ENCODE data around the gene MVB12B.
"Not testable (repeated sequence)": the region's sequence is repeated elsewhere in the genome, so short reads cannot be mapped to it uniquely, and the experiment has no call there.

MVB12B gene

DNA sequence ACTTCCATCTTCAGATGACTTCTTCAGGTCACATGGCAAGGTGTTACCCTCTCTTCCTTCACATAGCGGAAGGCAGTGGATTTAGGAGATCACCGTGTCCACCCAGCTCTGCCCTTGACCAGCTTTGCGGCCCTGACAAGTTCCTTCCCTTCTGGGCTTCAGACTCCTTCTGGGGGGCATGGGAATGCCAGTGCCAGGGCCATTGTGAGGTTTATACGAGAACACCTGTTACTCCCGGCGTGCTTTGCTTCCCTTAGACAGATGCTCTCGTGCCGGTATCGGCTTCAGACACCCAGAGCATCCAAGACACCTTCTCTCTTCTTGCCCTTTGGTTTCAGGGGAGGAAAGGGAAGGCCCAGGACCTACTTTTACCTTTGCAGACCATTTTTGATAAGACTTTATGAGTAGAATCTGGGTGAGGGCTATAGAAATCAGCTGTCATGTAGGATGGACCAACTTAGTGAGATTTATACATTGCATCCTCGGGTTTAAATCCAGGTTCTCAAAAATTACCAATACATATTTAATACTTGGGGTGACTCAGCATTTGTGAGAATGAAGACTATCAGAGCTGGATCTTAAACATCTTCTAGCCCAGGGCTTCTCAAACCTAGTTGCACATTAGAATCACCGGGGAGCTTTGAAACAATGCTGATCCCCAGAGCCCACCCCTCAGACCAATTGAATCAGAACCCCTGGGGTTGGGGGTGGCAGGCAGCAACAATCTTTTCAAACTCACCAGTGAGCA, 138.2 kb downstream of the MVB12B start:
- DNase-seq, result peak in 6 of 42 donors; percentile 5 to 34 (median 16)
- intact Hi-C loops (cut with DNase I), result no loop called here

DNA sequence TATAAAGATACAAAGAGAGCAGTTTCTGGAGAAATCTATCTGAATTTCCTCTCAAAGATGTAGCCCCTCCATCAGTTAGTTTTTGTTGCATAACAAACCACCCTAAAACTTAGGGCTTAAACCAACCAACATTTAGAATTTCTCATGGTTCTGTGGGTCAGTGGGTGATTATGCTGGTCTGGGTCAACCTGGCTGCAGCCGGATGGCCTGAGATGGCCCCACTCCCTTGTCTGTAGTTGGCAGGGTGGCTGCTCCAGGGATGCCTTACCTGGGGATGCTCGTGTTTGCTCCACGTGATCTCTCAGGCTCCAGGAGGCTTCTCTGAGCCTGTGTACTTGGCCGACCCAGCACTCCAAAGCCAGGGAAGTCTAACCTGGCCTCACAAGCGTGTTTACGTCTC, 139.3 kb downstream of the MVB12B start:
- peak in 5 of 42 donors; percentile 1 to 23 (median 19) for DNase-seq
- intact Hi-C loops (cut with DNase I), result no loop called here

DNA sequence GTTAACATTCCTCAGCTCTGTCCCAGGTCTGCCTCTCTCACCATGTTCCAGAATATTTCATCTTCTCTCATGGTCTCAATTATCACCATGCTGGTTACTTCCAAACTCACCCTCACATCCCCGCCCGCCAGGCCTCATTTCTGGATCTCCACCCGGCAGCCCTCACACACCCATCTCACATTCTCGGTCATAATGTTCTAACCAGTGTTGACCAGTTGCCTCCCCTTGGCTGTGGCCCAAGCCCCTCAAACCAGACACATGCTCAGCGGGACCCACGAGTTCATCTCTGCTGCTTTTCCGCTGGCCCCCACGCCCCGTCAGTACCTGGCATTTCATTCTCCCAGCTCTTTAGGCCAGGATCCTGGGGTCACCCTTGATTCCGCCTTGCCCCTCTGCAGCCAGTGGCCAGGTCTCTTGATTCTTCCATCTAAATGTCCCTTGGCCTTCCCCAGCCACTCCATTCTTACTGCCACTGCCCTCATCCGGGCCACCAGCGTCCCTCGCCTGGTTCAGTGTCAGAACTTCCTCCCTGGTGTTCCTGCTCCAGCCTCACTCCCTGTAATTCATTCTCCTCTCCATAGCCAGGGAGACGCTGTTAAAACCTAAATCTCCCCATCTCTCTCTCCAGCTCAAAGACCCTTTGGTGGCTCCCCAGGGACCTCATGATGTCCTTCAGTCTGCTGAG, 141.7 kb downstream of the MVB12B start:
- peak in 3 of 42 donors; percentile 22 to 43 (median 26) for DNase-seq
- intact Hi-C loops (cut with DNase I), result no loop called here

DNA sequence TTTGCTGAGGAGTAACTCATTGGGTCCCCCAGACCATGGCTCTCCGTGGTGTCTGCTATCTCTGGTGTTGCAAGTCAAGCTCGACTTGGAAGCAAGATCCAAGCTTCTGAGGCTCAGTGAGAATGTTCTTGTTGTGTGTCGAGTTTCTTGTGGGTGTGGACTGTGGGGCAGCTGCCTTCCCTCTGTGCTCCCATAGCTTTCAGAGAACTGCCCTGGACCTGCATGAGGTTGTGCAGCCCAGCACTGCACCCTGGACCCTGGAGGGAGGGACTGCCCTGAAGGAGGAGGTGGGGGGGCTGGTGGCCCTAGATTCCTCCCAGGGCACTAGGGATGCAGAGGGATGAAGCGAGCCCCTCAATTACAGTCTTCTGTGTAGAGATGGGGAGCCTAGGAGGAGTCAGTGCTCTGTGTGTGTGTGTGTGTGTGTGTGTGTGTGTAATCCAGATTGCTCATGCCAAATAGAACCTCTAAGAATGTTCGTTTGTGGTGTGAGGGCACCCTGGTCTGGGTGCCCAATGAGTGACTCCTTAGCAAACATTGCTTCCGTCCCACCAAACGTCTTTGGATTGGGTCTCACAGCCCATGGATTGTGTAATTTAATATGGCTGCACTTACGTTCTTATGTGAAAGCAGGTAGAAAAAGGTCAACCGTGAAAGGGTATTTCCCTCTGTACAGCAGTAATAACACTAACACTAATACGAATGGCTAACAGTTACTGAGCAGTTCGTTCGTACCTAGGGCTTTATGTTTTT, 143.8 kb downstream of the MVB12B start:
- intact Hi-C loops (cut with DNase I), result no loop called here
- DNase-seq, result peak in 2 of 42 donors; percentile 13 to 18

DNA sequence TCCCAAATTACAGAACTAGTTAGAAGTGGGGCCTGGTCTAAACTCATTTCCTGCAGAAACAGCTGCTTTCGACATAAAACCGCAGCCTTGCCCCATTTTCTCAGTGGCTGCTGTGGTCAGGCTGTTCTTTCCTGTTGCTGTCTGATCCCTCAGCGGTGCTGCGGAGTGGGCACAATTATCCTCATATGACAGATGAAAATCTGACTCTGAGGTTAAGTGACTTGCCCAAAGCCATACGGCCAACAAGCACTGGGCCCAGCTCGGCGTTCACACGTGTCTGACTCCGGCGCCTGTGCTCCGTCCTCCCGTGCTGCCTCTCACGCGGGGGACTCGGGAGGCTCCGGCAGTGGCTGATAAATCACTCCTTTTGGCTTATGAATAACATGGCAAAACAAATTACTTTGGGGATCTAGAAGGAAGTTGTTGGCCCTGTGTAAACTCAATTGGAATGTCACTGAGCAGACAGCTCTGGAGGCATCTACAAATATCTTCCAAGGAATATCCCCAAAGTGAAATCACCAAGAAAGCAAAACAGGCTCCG, 144.5 kb downstream of the MVB12B start:
- DNase-seq, result peak in 25 of 42 donors; percentile 27 to 73 (median 47)
- intact Hi-C loops (cut with DNase I), result no loop called here

DNA sequence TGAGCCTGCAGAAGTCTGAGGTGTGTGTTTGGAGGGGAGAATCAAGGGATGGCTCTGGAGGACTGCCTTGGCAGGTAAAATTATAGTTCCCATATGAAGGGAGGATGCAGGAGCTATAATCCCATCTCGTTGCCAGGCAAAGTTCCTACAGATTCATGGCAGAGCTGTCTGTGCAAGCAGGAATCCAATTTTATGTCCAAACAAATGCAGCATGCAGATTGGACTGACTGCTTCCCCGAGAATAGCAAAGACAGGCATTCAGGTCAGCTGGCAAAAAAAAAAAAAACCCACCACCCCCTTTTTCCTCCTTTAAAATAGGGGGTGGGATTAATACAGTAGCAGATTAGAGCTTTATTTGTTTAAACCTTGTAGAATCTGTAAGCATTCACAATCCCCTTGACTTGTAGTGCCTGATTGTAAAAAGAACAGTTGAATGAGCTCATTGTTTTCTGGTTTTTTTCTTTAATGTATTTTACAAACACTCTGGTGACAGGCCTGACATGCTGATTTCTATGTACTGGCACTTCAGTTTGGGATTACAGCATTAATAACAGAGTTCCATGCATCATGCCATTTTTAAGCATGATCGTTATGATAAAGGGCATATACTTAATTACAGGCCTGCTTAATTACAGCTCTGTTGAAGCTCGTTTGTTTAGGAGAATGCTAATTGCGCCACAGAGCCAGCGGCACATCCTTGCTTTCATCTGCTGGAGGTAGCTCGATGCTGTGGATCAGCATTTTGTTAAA, 145.7 kb downstream of the MVB12B start:
- intact Hi-C loops (cut with DNase I), result no loop called here
- DNase-seq, result peak in 1 of 42 donors; percentile 33

DNA sequence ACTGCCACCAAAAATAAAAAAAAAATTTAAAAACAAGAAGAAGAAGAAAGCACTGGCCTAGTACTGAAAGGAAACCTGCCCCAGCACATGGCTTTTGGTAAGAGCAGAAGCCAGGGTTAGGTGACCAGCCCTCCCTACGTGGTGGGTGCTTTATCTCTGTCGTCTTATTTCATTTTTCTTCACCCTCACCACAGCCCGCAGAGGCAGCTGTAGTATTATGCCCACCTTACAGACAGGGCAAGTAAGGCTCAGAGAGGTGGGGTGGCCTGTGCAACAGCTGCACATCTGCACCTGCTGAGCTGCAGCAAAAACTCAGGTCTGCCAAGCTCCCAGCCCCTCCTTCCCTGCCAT, 146.3 kb downstream of the MVB12B start:
- no peak for DNase-seq
- intact Hi-C loops (cut with DNase I), result no loop called here

DNA sequence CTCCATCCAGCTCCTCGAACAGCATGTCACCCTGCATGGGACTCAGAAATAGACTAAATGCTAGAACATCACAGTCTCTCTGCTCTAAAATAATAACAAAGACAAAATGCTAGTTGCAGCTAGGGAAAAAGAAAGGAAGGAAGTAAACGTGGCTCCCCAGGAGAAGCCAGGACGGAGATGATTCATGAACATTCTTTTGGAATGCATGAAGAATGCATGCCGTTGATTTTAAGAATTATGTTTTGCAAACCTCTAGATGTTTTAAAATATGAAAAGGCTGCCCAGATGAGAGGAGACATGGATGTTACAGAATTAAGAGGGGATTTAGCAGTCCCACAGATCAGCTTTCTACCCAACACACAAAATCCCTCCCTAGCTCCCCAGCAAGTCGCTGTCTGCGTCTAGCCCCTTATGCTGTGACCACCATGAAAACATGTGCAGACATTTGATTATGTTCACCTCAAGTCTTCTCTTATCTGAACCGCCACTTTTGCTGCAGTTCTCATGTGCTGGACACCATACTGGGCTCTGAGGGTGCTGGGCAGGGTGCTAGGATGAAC, 147.7 kb downstream of the MVB12B start:
- no peak for DNase-seq
- intact Hi-C loops (cut with DNase I), result no loop called here

DNA sequence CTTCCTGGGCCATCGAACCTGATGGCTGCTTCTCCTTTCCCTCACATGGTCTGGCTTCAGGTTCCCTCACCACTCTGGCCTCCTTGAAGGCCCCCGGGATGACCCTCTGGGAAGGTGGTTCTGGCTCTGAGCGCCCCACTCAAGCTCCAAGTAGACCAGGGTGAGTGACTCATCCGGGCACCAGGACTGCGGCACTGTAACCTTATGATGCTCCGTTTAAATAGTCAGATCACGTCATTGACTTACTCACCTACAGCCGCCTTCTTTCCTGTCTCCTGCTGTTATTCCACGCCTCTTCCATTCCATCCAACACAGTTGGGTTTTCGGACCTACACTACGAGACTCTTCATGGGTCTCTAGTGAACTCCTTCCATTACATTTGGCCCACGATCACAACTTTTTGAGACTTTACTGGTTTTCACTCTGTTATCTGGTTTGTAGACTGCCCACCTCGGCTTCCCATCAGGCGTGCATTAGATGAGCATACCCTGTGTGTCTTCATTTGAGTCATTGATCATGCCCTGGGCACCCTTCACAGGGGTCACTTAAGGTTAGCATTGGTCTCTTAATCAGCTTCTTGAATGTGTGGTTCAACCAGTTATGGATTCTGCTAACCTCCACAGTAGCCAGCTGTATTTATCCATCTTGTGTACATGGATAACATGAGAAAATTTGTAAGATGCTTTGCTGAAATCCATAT, 148.3 kb downstream of the MVB12B start:
- DNase-seq, result peak in 22 of 42 donors; percentile 31 to 83 (median 58)
- intact Hi-C loops (cut with DNase I), result no loop called here

DNA sequence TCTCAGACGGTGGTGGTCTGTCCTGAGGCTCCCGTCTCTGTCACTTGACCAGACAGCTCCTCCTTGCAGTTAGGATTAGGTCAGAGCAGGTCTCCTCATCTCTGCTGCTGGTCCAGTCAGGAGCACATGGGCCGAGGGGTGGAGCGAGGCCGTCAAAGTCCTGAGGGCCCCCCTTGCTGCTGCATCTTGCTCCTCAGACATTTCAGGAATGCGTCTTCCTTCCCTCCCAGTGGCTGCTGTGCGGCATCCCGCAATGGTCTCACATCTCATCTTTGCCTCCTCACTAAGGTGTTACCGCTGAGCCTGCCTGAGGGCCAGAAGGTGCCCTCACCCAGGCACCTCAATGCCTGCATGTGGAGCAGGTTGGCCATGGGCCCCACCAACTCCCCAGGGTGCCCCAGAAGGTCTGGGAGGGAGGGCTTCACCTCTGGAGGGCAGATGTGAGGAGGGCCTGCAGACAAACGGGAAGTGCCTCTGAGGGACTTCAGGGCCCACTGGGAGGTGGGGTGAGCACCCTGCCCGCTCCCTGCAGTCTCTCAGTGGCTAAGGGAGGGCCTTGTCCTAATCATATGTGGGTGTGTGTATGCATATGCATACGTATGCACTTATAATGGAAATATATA, 149.4 kb downstream of the MVB12B start:
- intact Hi-C loops (cut with DNase I), result no loop called here
- DNase-seq, result no peak

DNA sequence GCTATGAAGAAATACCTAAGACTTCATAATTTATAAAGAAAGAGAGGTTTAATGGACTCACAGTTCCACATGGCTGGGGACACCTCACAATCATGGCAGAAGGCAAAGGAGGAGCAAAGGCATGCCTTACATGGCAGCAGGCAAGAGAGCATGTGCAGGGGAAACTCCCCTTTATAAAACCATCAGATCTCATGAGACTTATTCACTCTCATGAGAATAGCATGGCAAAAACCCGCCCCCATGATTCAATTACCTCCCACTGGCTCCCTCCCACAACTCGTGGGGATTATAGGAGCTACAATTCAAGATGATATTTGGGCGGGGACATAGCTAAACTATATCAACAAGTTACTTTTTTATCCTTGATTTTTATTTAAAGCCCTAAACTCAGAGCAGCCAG, 150.8 kb downstream of the MVB12B start:
- peak in 26 of 42 donors; percentile 46 to 85 (median 64) for DNase-seq
- intact Hi-C loops (cut with DNase I), result not testable (repeated sequence)

DNA sequence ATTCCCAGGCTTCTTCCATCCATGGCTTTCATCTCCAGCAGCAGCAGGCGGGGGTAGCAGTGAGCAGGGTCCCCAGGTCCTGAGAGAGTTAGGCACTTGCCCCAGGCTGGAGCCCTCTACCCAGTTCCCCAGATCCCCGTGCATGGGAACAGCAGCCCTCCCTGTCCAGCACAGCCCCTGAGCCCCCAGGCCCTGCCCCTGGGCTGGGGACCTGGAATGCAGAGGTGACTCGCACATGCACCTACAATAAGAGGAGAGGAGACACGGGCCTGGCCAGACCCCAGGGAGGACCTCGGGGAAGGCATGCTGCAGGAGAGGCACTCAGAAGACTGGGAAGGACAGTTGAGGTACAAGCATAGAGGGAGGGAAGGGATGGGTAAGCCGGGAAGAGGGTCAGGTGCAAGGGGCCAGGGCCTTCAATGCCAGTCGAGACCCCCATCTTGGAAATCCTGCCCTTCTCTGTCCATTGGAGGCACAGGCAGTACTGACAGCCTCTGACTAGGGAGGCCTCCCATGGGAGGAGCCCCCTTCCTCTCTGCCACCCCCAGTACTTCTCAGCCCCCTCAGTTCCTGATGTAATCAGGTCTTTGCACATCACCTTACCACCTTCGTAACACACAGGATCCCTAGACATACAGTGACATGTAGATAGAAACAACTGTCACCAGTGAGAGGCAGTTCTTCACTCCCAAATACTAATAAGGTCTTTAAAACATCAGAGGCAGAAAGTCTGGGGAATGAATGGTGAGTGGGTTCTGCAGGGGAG, 151.8 kb downstream of the MVB12B start:
- intact Hi-C loops (cut with DNase I), result no loop called here
- DNase-seq, result peak in 23 of 42 donors; percentile 30 to 85 (median 58)

DNA sequence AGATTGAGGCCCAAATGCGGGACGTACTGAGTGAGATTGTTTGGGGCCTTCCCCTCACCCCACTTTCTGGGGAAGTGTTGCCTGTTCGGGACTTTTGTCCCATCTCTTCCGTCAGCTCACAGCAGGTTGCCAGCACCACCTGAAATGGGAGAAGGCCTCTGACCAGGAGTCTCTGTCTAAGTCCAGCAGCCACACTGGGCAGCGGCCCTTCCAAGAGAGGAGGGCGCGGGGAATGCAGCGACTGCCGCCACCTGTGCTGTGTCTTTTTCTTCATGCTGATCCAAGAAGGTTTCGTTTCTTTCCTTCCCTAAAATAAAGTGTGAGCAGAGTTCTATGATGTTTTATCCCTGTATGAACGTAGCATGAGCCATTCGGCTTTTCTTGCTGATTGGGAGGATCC, 152.9 kb downstream of the MVB12B start:
- intact Hi-C loops (cut with DNase I), result no loop called here
- DNase-seq, result peak in 1 of 42 donors; percentile 5

DNA sequence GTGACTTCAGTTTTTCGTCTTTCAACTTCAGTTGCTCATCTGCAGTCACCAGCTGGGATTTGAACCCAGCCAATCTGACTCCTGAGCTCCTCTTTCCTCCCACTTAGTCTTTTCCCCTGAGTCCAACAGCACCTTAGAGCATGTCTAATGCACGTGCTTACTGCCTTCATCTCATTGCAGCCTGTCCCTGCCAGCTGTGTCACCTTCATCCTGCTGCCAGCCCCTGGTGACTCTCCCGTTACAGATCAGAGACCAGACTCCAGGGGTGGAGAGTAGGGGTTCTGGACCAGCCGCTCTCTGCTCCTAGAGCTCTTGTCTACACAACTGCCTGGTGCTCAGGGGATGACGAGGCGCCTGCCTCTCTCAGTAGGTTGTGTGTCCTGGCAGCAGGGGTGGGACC, 154.2 kb downstream of the MVB12B start:
- DNase-seq, result peak in 1 of 42 donors; percentile 28
- intact Hi-C loops (cut with DNase I), result no loop called here

DNA sequence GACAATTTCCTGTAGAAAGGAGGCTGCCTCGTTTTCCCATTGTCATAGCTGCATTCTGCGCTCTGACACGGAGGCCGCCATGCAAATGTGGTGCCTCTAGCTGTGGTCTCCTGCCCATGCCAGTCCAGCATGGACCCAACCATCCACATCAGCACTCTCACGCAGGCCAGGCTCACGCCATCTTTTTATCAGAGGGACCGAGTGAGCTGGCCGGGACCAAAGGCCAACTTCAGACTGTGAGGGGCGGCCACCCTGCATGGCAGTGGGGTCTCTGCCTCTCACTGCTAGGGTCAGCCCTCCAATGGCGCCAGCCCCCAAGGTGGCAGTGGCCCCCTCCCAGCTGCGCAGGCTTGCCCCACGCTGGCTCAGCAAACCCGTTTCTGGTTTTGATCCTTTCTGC, 155.2 kb downstream of the MVB12B start:
- intact Hi-C loops (cut with DNase I), result no loop called here
- peak in 1 of 42 donors; percentile 30 for DNase-seq

DNA sequence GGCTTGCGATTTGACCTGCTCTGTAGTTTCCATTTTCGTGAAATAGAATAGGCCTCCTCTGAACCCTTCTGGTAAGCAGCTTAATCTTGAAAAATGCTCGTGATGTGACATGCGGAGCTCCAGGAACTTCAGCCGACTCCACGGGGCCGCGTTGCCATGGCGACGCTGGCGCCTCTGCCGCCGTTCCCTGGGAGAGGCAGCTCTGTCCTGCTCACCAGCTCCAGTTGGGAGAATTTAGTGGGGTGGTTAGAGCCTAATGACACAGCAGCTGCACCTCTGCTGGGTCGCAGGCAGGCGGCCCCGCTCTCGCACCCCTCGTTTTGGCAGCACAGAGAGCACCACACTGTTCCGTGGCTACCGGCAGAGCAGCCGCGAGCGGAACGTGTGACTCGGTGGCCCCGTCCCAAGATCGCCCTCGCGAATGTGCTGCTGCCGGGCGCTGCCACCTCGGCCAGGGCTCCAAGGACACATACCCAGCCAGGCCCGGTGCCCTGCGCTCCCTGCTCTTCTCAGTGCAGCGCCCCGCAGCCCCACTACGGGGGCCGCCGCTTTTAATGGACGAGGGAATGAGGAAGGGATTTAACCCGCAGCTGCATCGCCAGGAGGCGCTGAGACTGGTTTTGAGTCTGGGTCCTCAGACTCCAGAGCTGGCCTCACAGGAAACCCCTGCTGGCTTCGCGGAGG, 155.9 kb downstream of the MVB12B start:
- peak; percentile 37 to 91 (median 80) for DNase-seq
- intact Hi-C loops (cut with DNase I), result no loop called here
